Stomach (tissue), 4 donors: ENCODE data around the gene PIK3C2B.

Experiments used
- CTCF ChIP-seq, 7 experiments: fragments of 450-650 bp in 4 of 7; fragments of 200-600 bp in 3 of 7; sonication (generic) in 3 of 7; IDR thresholded peaks; one replicate each; pipeline ENCODE4 v1.5.1; 2016 to 2019; ENCODE audit warnings: antibody characterized with exemption in 7 of 7, control low read depth in 2 of 7, mild to moderate bottlenecking in 1 of 7
- EP300 ChIP-seq: sonication (generic); formaldehyde crosslinking; IDR thresholded peaks from one replicate; pipeline ENCODE4 v1.6.1; 2017; ENCODE audit warnings: antibody characterized with exemption
- POLR2AphosphoS5 ChIP-seq, 3 donors: sonication (generic); formaldehyde crosslinking; IDR thresholded peaks; one replicate each; pipeline ENCODE4 v1.6.1; 2016; ENCODE audit warnings: antibody characterized with exemption in 3 of 3

- no peak for TF ChIP-seq CTCF (IDR thresholded peaks at IDR 0.05)
- no peak for TF ChIP-seq POLR2AphosphoS5 (IDR thresholded peaks at IDR 0.05)
- no peak for TF ChIP-seq EP300
Measured at GRCh38 chr1:204514828-204515227, 20.2 kb upstream of the PIK3C2B start.
